Thyroid gland (tissue), 4 donors: ENCODE data around the gene ACD.

ENCODE experiments used
- CTCF ChIP-seq, 6 experiments: fragments of 200-600 bp in 3 of 6; fragments of 450-650 bp in 3 of 6; sonication (generic) in 3 of 6; IDR thresholded peaks; one replicate each; pipeline ENCODE4 v1.5.1; 2016 to 2019; ENCODE audit warnings: antibody characterized with exemption in 6 of 6, mild to moderate bottlenecking in 2 of 6, inconsistent platforms in 1 of 6, moderate library complexity in 1 of 6
- POLR2A ChIP-seq, 2 donors: fragments of 450-650 bp; IDR thresholded peaks; one replicate each; pipeline ENCODE4 v1.6.1; 2017; ENCODE audit warnings: antibody characterized with exemption in 2 of 2, mild to moderate bottlenecking in 2 of 2, moderate library complexity in 1 of 2

- TF ChIP-seq CTCF (IDR thresholded peaks at IDR 0.05) (no peak), POLR2A (IDR thresholded peaks at IDR 0.05) (no peak)
Observed at GRCh38 chr16:67677712-67678111, 17.7 kb upstream of the ACD start.
